GM10248 (cell line): ENCODE data around the gene DNAH6.

Source experiments
- CTCF ChIA-PET: fragments of 300-600 bp; sonication (Branson Sonifier 250); formaldehyde crosslinking; extraction: SDS; loops from one replicate; lab custom pipeline; 2021; ENCODE audit warnings: antibody characterized with exemption; lab: Yijun Ruan, JAX
- POLR2A ChIA-PET: fragments of 350-650 bp; sonication (Branson Sonifier 250); formaldehyde crosslinking; extraction: SDS; loops from one replicate; lab custom pipeline; 2020; ENCODE audit warnings: antibody characterized with exemption; lab: Yijun Ruan, JAX
- DNase-seq: peaks from one replicate; pipeline ENCODE4 v3.0.0; 2012; ENCODE audit errors: extremely low spot score
- CTCF ChIP-seq: IDR thresholded peaks from 2 replicates; pipeline ENCODE4 v1.5.1; 2012; ENCODE audit warnings: mild to moderate bottlenecking, low read depth; ENCODE audit errors: extremely low read depth, missing control alignments, control extremely low read depth

DNAH6 gene

GRCh38 chr2:84653302-84653701, 137.0 kb downstream of the DNAH6 start:
- no peak for TF ChIP-seq CTCF
- DNase-seq = no peak
- ChIA-PET POLR2A (no interaction called here), CTCF (no interaction called here)

GRCh38 chr2:84654414-84654813, 138.1 kb downstream of the DNAH6 start:
- no peak for TF ChIP-seq CTCF
- DNase-seq = no peak
- POLR2A ChIA-PET = no interaction called here
- CTCF ChIA-PET = interaction anchor here (1.3 kb wide), 1 partner anchor 7 kb away, joined by 3 read pairs; no protein-coding TSS in a partner anchor

GRCh38 chr2:84669122-84669521, 152.8 kb downstream of the DNAH6 start:
- ChIA-PET CTCF (no interaction called here), POLR2A (no interaction called here)
- DNase-seq = no peak
- no peak for TF ChIP-seq CTCF

GRCh38 chr2:84674099-84674498, 157.8 kb downstream of the DNAH6 start:
- ChIA-PET POLR2A (no interaction called here), CTCF (no interaction called here)
- no peak for TF ChIP-seq CTCF
- no peak for DNase-seq

DNA sequence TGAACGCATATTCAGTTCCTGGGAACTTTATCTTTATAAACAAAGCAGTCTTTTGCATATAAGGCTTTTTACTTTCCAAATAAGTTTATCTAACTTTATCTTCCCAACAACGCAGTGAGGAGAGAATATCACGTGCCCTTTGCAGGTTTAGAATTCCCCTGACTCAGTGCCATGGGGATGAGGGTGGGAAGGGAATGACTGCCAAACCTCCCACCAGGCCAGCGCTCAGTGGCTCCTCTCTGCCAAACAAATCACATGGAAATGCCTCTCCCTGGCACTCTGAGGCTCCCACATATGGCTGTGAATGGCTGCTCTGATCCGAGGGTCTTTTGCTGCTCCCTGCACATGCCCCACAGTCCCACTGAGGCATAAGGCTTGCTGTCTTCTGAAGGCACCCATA, 158.3 kb downstream of the DNAH6 start:
- DNase-seq = no peak
- ChIA-PET CTCF (no interaction called here), POLR2A (no interaction called here)
- no peak for TF ChIP-seq CTCF

DNA sequence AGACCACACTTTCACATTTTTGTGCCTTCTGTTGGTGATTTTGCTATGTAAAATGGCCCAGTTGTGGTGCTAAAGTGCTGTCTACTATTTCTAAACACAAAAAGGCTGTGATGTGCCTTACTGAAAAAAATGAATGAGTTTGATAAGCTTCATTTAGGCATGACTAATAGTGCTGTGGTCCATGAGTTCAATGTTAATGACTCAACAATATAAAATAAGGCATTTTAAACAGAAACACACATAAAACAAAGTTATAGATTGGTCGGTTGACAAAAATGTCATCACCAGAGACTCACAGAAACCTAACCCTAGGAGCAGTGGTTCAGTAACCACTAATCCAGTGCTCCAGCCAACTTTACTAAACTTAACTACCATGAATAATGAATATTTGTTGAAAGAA, 160.0 kb downstream of the DNAH6 start:
- DNase-seq = no peak
- ChIA-PET POLR2A (no interaction called here), CTCF (no interaction called here)
- no peak for TF ChIP-seq CTCF

- no peak for DNase-seq
- POLR2A ChIA-PET = no interaction called here
- CTCF ChIA-PET = interaction anchor here (1.3 kb wide), 1 partner anchor 15 kb away, joined by 3 read pairs; no protein-coding TSS in a partner anchor
- TF ChIP-seq CTCF = no peak
Measured at GRCh38 chr2:84678214-84678613, 161.9 kb downstream of the DNAH6 start.
